Eye (tissue), 1 donor: ENCODE measurements around the gene ALG5.

Source experiments
- DNase-seq: peaks from one replicate; pipeline ENCODE4 v3.0.0-alpha.2; 2015

Gene ALG5, protein sequence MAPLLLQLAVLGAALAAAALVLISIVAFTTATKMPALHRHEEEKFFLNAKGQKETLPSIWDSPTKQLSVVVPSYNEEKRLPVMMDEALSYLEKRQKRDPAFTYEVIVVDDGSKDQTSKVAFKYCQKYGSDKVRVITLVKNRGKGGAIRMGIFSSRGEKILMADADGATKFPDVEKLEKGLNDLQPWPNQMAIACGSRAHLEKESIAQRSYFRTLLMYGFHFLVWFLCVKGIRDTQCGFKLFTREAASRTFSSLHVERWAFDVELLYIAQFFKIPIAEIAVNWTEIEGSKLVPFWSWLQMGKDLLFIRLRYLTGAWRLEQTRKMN

GRCh38 chr13:36999054-36999714 is at the start of gene ALG5:
TSS of gene ALG5 (minus strand) at chr13:36999340. CDS start at chr13:36999300, 40 bp downstream.
- peak; percentile 96 for DNase-seq

GRCh38 chr13:37047846-37048245 is 48.7 kb upstream of the ALG5 start:
- DNase-seq, result no peak

DNA sequence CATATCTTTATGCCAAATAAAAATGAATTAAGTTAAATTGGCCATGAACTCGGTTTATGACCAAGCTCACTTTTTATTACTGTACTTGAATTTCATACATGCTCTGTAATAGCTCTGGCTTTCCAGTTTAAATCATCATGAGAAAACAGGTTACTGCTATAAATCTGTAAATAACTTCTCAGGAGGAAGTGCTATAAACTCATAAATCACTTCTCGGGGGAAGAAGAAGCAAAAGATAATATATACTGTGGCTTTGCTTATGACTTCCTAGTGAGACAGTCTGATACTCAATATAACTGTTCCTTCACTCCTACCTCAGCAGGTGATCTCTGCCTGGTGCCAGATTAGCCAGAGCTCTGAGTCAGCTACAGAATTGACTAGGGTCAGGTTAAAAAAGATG is 47.9 kb upstream of the ALG5 start:
- no peak for DNase-seq

DNA sequence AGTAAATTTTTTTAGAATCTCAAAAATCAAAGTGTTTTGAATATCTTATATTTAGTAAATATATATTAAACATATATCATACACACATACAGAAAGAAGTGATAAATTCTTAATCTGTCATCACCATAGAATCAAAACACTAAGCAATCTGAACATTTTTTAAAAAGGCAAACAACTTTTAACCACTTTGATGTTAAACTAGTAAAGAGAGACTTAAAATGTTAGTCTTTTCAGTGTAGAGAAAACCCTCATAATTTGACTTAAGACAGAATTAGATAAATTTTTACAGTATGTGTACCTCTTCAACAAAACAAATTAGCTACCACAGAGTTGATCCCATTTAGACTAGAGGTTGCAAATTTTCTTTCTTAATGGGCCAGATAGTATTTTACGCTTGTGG is 46.9 kb upstream of the ALG5 start:
- no peak for DNase-seq

- DNase-seq, result no peak
Observed at GRCh38 chr13:37040789-37041188, 41.6 kb upstream of the ALG5 start.

GRCh38 chr13:37039896-37040295 is 40.8 kb upstream of the ALG5 start:
- no peak for DNase-seq

DNA sequence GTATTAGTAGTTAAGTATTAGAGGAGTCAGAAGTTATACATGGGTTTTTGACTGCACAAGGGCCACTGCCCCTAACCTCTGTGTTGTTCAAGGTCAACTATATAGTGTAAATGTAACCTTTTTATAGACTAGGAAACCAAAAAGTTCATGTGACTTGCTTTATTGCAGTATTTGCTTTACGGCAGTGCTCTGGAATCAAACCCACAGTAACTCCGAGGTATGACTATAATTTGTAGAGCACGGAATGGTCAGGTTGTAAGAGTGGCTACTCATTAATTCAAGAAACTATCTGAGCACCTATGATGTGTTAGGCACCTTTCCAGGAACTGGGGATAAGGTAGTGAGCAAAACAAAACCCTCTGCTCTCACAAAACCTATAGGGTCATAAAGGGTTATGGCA is 38.1 kb upstream of the ALG5 start:
- DNase-seq, result no peak

DNA sequence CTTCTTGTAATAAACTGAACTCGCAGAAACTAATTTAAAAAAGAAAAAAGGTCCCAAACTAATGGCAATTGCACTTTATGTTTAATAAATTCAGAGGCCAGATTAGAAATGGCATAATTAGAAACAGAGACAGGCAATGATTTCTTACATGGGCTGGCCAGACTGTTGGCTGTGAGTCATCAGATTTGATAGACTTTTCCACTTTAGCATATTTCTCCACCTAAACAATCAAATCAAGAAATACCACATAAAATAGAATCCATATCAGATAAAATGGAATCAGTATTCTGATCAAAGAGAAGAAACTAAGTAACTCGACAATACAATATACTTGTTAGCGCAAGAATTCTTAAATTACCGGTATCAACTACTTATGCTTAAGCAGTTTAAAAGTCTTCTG is 30.5 kb upstream of the ALG5 start:
- no peak for DNase-seq

DNA sequence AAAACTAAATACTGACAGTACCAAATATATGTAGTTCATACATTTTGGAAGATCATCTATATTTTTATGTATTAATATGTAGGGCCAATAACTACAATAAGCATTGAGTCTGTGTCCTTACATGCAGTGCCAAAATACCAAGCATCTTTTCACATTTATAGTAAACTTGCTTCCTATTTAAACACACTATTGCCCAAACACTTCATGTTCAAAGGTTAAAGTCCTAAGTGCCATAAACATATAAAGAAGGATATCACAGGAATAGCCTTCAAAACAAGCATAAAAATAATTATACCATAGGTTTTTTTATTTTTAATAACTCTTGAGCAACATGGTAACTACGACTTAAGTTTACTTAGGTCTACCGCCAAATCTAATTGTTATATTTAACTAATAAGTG is 28.5 kb upstream of the ALG5 start:
- DNase-seq, result no peak

DNA sequence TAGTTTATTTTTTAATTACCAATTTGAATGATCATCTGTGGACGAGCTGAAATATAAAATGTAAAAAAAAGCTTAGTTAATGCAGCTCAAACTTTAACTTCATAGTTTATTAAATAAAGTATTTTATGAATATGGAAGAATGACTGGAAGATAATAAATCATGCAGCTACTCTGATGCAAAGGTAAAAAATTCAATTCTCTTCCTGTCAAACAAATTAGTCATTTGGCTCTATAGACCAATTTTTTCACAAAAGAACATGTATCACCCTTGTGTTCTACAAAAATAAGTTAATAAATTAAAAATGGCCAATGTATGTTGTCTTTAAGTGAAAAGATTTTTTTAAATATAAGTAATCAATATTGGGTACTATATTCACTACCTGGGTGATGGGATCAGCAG is 27.6 kb upstream of the ALG5 start:
- DNase-seq, result no peak

DNA sequence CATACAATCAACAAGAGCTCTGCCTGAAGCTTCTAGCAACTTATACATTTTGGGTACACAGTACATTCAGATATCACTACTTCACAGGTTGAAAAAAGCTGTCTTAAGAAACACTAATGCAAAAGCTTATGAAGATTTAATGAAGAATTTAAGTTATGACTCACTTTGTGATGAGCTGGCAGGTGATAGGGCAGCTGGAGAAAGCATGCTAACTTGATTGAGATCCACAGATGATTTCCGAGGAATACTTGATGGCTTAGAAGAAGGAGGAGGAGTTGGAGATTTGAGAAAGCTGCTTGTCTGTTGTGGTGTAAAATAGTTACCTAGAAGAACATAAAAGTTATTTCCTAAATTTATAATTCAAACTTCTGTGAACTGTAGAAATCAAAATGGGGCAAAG is 24.7 kb upstream of the ALG5 start:
- DNase-seq, result no peak

GRCh38 chr13:37014609-37015008 is 15.5 kb upstream of the ALG5 start:
- DNase-seq, result no peak

- no peak for DNase-seq
Observed at GRCh38 chr13:37011788-37012187, 12.6 kb upstream of the ALG5 start.

GRCh38 chr13:37011002-37011401 is 11.9 kb upstream of the ALG5 start:
- no peak for DNase-seq

DNA sequence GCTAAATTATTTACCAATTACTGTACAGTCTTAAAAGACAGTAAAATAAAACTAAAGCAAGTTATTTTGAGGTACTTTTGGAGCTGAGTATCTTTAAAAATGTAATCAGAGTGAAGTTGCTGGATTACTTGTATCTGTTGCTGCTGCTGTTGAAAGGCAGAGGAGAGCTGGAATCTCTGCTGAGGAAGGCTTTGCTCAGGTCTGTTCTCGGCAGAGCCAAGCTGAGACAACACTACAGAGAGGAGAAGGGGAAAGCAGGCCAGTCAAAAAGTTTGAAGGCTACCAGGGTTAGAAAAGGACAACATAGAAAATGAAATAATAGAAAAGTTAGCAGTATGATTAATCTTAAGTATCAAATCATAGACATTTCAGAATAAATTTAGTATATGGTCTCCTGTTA is 11.3 kb upstream of the ALG5 start:
- no peak for DNase-seq

DNA sequence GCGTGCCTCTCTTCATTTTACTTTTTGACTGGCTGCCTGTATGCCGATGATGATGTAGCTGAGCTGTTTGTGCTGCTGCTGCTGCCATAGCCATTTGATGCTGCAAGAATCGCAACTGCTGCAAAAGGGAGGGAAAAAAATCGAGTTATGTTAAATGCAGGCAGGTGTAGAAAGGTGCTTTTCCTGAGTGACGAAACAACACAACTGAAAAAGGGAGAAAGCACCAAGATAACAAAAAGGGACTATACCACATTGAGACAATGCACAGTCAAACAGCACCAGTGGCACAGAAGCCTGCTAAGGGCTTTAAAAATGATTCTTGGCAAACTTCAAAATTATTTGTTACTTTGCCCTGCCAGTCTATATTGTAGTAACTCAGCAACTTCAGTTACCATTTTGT is 10.6 kb upstream of the ALG5 start:
- no peak for DNase-seq

GRCh38 chr13:37001921-37002250 is 2.7 kb upstream of the ALG5 start:
- DNase-seq, result peak; percentile 33

- no peak for DNase-seq
Observed at GRCh38 chr13:36998624-36999041, 507 bp downstream of the ALG5 start.

DNA sequence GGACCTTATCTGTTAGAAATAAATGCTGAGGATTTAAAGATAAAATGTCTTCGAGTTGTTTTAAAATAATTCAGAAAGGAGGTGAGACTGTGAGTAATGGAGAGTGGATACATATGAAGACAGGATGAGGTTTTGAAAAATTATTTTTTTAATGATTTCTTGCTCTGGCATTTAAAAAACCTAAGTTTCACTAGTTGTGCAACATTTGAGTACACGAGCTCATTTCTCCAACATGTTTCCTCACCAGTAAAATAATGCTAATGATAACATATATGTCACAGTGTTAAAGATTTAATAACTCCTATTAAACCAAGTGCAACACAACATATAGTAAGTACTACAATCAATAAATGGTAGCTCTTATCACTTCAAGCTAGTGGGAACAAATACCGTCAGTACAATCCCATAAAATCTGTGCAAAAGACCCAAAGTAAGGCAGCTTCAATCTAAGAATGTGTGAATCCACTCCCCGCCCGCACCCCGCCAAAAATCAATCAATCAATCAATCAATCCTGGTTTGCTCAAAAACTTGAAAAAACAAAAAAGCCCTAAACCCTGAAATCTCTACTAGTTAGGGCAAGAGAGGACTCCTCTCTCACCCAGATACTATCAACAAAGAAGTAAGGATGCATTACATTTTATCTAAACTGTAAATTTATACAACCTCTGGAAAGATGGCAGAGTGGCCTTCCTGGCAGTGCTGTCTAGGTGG is 1.3 kb downstream of the ALG5 start:
- DNase-seq, result no peak

GRCh38 chr13:36992362-36992761 is 6.8 kb downstream of the ALG5 start:
- no peak for DNase-seq

GRCh38 chr13:36986462-36987240 is 12.5 kb downstream of the ALG5 start:
- DNase-seq, result no peak

GRCh38 chr13:36981156-36981743 is 17.9 kb downstream of the ALG5 start:
- DNase-seq, result peak; percentile 66
